DMS79 treated with DMSO at 0.1 percent for 48 hours (cell line): ENCODE measurements around the gene CLK2.

ENCODE experiments used
- DNase-seq: peaks from one replicate; lab custom pipeline; 2025; lab: John Stamatoyannopoulos, UW

The CLK2 gene

GRCh38 chr1:155273343-155274245 lies at the start of gene CLK2:
Gene CLK2, minus strand, starts transcription at chr1:155273504. Its CDS starts 2,527 bp downstream, at chr1:155270977.
- peak; percentile 94 for DNase-seq

- peak; percentile 50 for DNase-seq
These were observed 49.3 kb upstream of the CLK2 start for GRCh38 chr1:155322571-155322952.

GRCh38 chr1:155321639-155322503 lies 48.6 kb upstream of the CLK2 start:
- peak; percentile 2 for DNase-seq

GRCh38 chr1:155320661-155321617 lies 47.6 kb upstream of the CLK2 start, which contains the start of gene RUSC1:
Gene RUSC1, plus strand, starts transcription at chr1:155320894. Its CDS starts 880 bp downstream, at chr1:155321774.
- peak; percentile 44 for DNase-seq

GRCh38 chr1:155320252-155320651 lies 46.9 kb upstream of the CLK2 start:
- no peak for DNase-seq

GRCh38 chr1:155319536-155319935 lies 46.2 kb upstream of the CLK2 start:
- no peak for DNase-seq

- no peak for DNase-seq
These were observed 44.8 kb upstream of the CLK2 start for GRCh38 chr1:155318082-155318481.

GRCh38 chr1:155316922-155317321 lies 43.6 kb upstream of the CLK2 start:
- no peak for DNase-seq

GRCh38 chr1:155313261-155313660 lies 40.0 kb upstream of the CLK2 start:
- no peak for DNase-seq

- peak; percentile 32 for DNase-seq
These were observed 36.2 kb upstream of the CLK2 start for GRCh38 chr1:155309423-155310021.

- DNase-seq, result peak; percentile 98
These were observed 35.5 kb upstream of the CLK2 start, which contains the start of gene FDPS for GRCh38 chr1:155308493-155309422. Gene FDPS, plus strand, starts transcription at chr1:155308866. Its CDS starts 924 bp downstream, at chr1:155309790.

- DNase-seq, result no peak
These were observed 34.0 kb upstream of the CLK2 start for GRCh38 chr1:155307247-155307740.

GRCh38 chr1:155305881-155306391 lies 32.6 kb upstream of the CLK2 start:
- DNase-seq, result no peak

- DNase-seq, result no peak
These were observed 31.3 kb upstream of the CLK2 start for GRCh38 chr1:155304558-155305063.

- DNase-seq, result no peak
These were observed 28.1 kb upstream of the CLK2 start, which contains the start of gene PKLR for GRCh38 chr1:155301342-155301841. Gene PKLR, minus strand, starts transcription at chr1:155301438. Its CDS starts 43 bp downstream, at chr1:155301395.

- no peak for DNase-seq
These were observed 27.4 kb upstream of the CLK2 start for GRCh38 chr1:155300553-155301329.

- DNase-seq, result no peak
These were observed 26.7 kb upstream of the CLK2 start for GRCh38 chr1:155300024-155300423.

- no peak for DNase-seq
These were observed 24.1 kb upstream of the CLK2 start for GRCh38 chr1:155297384-155297783.
